Keratinocyte (primary cell): ENCODE data around the gene PTPRN2. TPM values are rescaled to one million over a fixed set of nuclear protein-coding genes. Genes with fewer than 3 reads are reported as not detected.

Source experiments
- DNase-seq: peaks from one replicate; pipeline ENCODE4 v3.0.0-alpha.2; 2011; ENCODE audit warnings: low read depth, missing footprints, low spot score
- FAIRE-seq: peaks from 2 replicates; lab custom pipeline; 2011; peaks lifted over from hg19 to GRCh38; lab: Jason Lieb, UNC
- H2AFZ ChIP-seq: 2 replicates; pipeline ENCODE4 v1.6.0; 2012; ENCODE audit warnings: low read length, control low read depth, inconsistent platforms; ENCODE audit not compliant: control insufficient read depth
- H3K27ac ChIP-seq: 2 replicates; pipeline ENCODE4 v1.5.1; 2011; ENCODE audit warnings: low read length; ENCODE audit not compliant: control insufficient read depth, insufficient read depth
- H3K27me3 ChIP-seq: 3 replicates; pipeline ENCODE4 v1.6.0; 2011; ENCODE audit warnings: low read length; ENCODE audit not compliant: control insufficient read depth, insufficient read depth; ENCODE audit errors: extremely low read depth
- H3K36me3 ChIP-seq, 2 experiments: 2 replicates in 1 of 2; 3 replicates in 1 of 2; pipeline ENCODE4 v1.5.1; 2011; ENCODE audit warnings: low read length in 2 of 2, mild to moderate bottlenecking in 1 of 2; ENCODE audit not compliant: control insufficient read depth in 2 of 2, insufficient read depth in 2 of 2; ENCODE audit errors: extremely low read depth in 1 of 2
- H3K4me1 ChIP-seq: 3 replicates; pipeline ENCODE4 v1.5.1; 2011; ENCODE audit warnings: low read length; ENCODE audit not compliant: control insufficient read depth, insufficient read depth; ENCODE audit errors: extremely low read depth
- H3K4me2 ChIP-seq: 3 replicates; pipeline ENCODE4 v1.6.0; 2011; ENCODE audit warnings: low read depth, low read length; ENCODE audit not compliant: control insufficient read depth, insufficient read depth; ENCODE audit errors: extremely low read depth
- H3K4me3 ChIP-seq, 3 experiments: fragments of 200-600 bp in 1 of 3; sonication (generic) in 1 of 3; 2 replicates in 2 of 3; 3 replicates in 1 of 3; pipeline ENCODE4 v1.5.1; 2011 to 2016; ENCODE audit warnings: low read length in 3 of 3, mild to moderate bottlenecking in 3 of 3, control low read depth in 2 of 3, inconsistent platforms in 1 of 3, low read depth in 1 of 3, mixed read lengths in 1 of 3, mixed run types in 1 of 3, moderate library complexity in 1 of 3; ENCODE audit not compliant: control insufficient read depth in 2 of 3, insufficient read depth in 2 of 3; ENCODE audit errors: extremely low read depth in 1 of 3
- H3K79me2 ChIP-seq: 2 replicates; pipeline ENCODE4 v1.6.0; 2012; ENCODE audit warnings: low read length; ENCODE audit not compliant: control insufficient read depth, insufficient read depth
- H3K9ac ChIP-seq: 3 replicates; pipeline ENCODE4 v1.6.0; 2011; ENCODE audit warnings: low read length; ENCODE audit not compliant: control insufficient read depth, insufficient read depth; ENCODE audit errors: extremely low read depth
- H3K9me1 ChIP-seq: 3 replicates; pipeline ENCODE4 v1.6.0; 2011; ENCODE audit warnings: low read length; ENCODE audit not compliant: control insufficient read depth, insufficient read depth; ENCODE audit errors: extremely low read depth
- H3K9me3 ChIP-seq: 2 replicates; pipeline ENCODE4 v1.5.1; 2012; ENCODE audit warnings: low read depth, low read length; ENCODE audit not compliant: control insufficient read depth
- H4K20me1 ChIP-seq: 3 replicates; pipeline ENCODE4 v1.6.0; 2011; ENCODE audit warnings: low read length; ENCODE audit not compliant: control insufficient read depth, insufficient read depth; ENCODE audit errors: extremely low read depth
- CTCF ChIP-seq, 3 experiments: IDR thresholded peaks in 1 of 3; conservative IDR thresholded peaks in 1 of 3; optimal IDR thresholded peaks in 1 of 3; 2 replicates in 2 of 3; 3 replicates in 1 of 3; pipeline versions ENCODE3 to v1.5.1; 2011; ENCODE audit warnings: low read length in 3 of 3, mild to moderate bottlenecking in 3 of 3, moderate library complexity in 2 of 3, control low read depth in 1 of 3, inconsistent platforms in 1 of 3; ENCODE audit not compliant: insufficient read depth in 2 of 3; ENCODE audit errors: extremely low read depth in 1 of 3
- EZH2 ChIP-seq: IDR thresholded peaks from one replicate; pipeline ENCODE4 v1.6.1; 2012; ENCODE audit warnings: inconsistent platforms, mild to moderate bottlenecking, low read length, moderate library complexity
- dilution Hi-C: fragments of 300-500 bp; cut with MboI; formaldehyde crosslinking; loops from one replicate; pipeline ENCODE4 v1.7.0; 2020; ENCODE audit warnings: low sequenced_read_pairs; ENCODE audit not compliant: extremely low pct_ligation_motif_present
- polyA plus RNA-seq, 5 experiments: library from polyadenylated mRNA; depleted of rRNA in 3 of 5; stranded (reverse) in 3 of 5; stranded (forward) in 1 of 5; unstranded in 1 of 5; fragments of >200 nt; gene quantifications; 1 replicate in 1 of 5; 2 replicates in 3 of 5; 3 replicates in 1 of 5; pipeline versions ENCODE4 v1.2.1 to v1.2.3, GENCODE V29; 2011 to 2012; ENCODE audit warnings: missing spikeins in 2 of 5, low read depth in 1 of 5, low replicate concordance in 1 of 5

The PTPRN2 gene
- polyA plus RNA-seq, 1 donor (not counting 4 experiments of a cell fraction or from before 2014, with no cell fraction given) = not detected

- Histone ChIP-seq H3K79me2 (no peaks in the 10 kb centered on the region), H3K9me3 (peaks cover 3% of the 10 kb centered on the region), H3K27ac (no peak overlapping the region), H4K20me1 (no peaks in the 10 kb centered on the region), H3K27me3 (no peaks in the 10 kb centered on the region), H3K4me2 (no peak overlapping the region), H3K9me1 (no peaks in the 10 kb centered on the region), H2AFZ (no peak overlapping the region), H3K4me3 (no peak overlapping the region), H3K9ac (no peak overlapping the region), H3K36me3 (no peaks in the 10 kb centered on the region), H3K4me1 (no peaks in the 10 kb centered on the region)
- dilution Hi-C loops = no loop called here
- TF ChIP-seq EZH2 (no peak), CTCF (optimal IDR thresholded peaks at IDR 0.05 in 1 of 3, IDR thresholded peaks at IDR 0.05 in 1 of 3, conservative IDR thresholded peaks at IDR 0.05 in 1 of 3; ENCODE audit: extremely low read depth in 1 of 3, insufficient read depth in 2 of 3, low read length in 3 of 3) (no peak)
- FAIRE-seq (no peak), DNase-seq (no peak)
Observed at GRCh38 chr7:157669768-157670351, 917.8 kb downstream of the PTPRN2 start.

- H4K20me1 ChIP-seq = no peaks in the 10 kb centered on the region
- H3K4me2 ChIP-seq = no peak overlapping the region
- H3K9me1 ChIP-seq = no peaks in the 10 kb centered on the region
- no peaks in the 10 kb centered on the region for H3K36me3 ChIP-seq
- H3K9ac ChIP-seq = no peak overlapping the region
- H3K9me3 ChIP-seq = peaks cover 2% of the 10 kb centered on the region
- no peak overlapping the region for H2AFZ ChIP-seq
- DNase-seq = no peak
- no peak for FAIRE-seq
- dilution Hi-C loops = no loop called here
- TF ChIP-seq EZH2 (no peak), CTCF (optimal IDR thresholded peaks at IDR 0.05 in 1 of 3, IDR thresholded peaks at IDR 0.05 in 1 of 3, conservative IDR thresholded peaks at IDR 0.05 in 1 of 3; ENCODE audit: extremely low read depth in 1 of 3, insufficient read depth in 2 of 3, low read length in 3 of 3) (no peak)
- H3K27me3 ChIP-seq = no peaks in the 10 kb centered on the region
- no peaks in the 10 kb centered on the region for H3K4me1 ChIP-seq
- no peaks in the 10 kb centered on the region for H3K79me2 ChIP-seq
- H3K27ac ChIP-seq = no peak overlapping the region
- no peak overlapping the region for H3K4me3 ChIP-seq
Observed at GRCh38 chr7:157668884-157669767, 918.5 kb downstream of the PTPRN2 start.
